GM12878 (cell line): ENCODE results near the gene PLCG1. TPM values are rescaled to one million over a fixed set of nuclear protein-coding genes. Genes with fewer than 3 reads are reported as not detected.

ENCODE experiments used
- ATAC-seq: fragments of 200-7000 bp; cut with Tn5 transposase; 3 replicates; pipeline ENCODE4 v1.9.1; 2020; ENCODE audit warnings: mild to moderate bottlenecking, moderate library complexity
- BruUV-seq: library from RNA; stranded (reverse); fragments of 400-500 nt; replicated peaks from 2 replicates; lab custom pipeline; 2021; lab: Mats Ljungman, UMichigan
- CTCF ChIA-PET: fragments of 300-600 bp; sonication (Branson Sonifier 250); formaldehyde crosslinking; extraction: SDS; loops from one replicate; lab custom pipeline; 2021; ENCODE audit warnings: inconsistent platforms; lab: Yijun Ruan, JAX
- POLR2A ChIA-PET: fragments of 350-600 bp; formaldehyde crosslinking; extraction: SDS; loops from one replicate; lab custom pipeline; 2021; ENCODE audit warnings: inconsistent platforms; lab: Charles Lee
- RAD21 ChIA-PET: fragments of 300-600 bp; sonication (Branson Sonifier 250); formaldehyde crosslinking; loops from one replicate; lab custom pipeline; 2023; ENCODE audit warnings: antibody characterized with exemption; ENCODE audit not compliant: unreplicated experiment; lab: Charles Lee
- SMC1A ChIA-PET: fragments of 300-600 bp; sonication (Branson Sonifier 250); formaldehyde crosslinking; loops from one replicate; lab custom pipeline; 2023; ENCODE audit not compliant: unreplicated experiment, uncharacterized antibody; lab: Charles Lee
- DNase-seq: peaks from one replicate; pipeline ENCODE4 v3.0.0-alpha.2; 2011; ENCODE audit warnings: low read depth, low spot score
- FAIRE-seq: peaks from 3 replicates; lab custom pipeline; 2011; peaks lifted over from hg19 to GRCh38; lab: Jason Lieb, UNC
- H2AFZ ChIP-seq: 2 replicates; pipeline ENCODE4 v1.6.0; 2011; ENCODE audit warnings: low read depth, low read length, control low read depth; ENCODE audit not compliant: control insufficient read depth
- H3K27ac ChIP-seq: 2 replicates; pipeline ENCODE4 v1.5.1; 2011; ENCODE audit warnings: control low read depth; ENCODE audit not compliant: control insufficient read depth, insufficient read depth
- H3K27me3 ChIP-seq, 2 experiments: replicated peaks in 1 of 2; 2 replicates each; pipeline versions ENCODE4 v1.6.0 to v1.6.1; 2011; ENCODE audit warnings: low read length in 1 of 2; ENCODE audit not compliant: control insufficient read depth in 2 of 2, insufficient read depth in 2 of 2
- H3K36me3 ChIP-seq, 2 experiments: 2 replicates each; pipeline ENCODE4 v1.5.1; 2011; ENCODE audit warnings: low read length in 1 of 2; ENCODE audit not compliant: control insufficient read depth in 2 of 2, insufficient read depth in 2 of 2
- H3K4me1 ChIP-seq: 2 replicates; pipeline ENCODE4 v1.6.1; 2011; ENCODE audit warnings: mild to moderate bottlenecking, low read length, moderate library complexity, mixed read lengths; ENCODE audit not compliant: control insufficient read depth, insufficient read depth
- H3K4me2 ChIP-seq: 2 replicates; pipeline ENCODE4 v1.6.0; 2011; ENCODE audit warnings: control low read depth; ENCODE audit not compliant: control insufficient read depth, insufficient read depth
- H3K4me3 ChIP-seq: fragments of 200-600 bp; sonication (generic); 2 replicates; pipeline ENCODE4 v1.5.1; 2016
- H3K79me2 ChIP-seq: 2 replicates; pipeline ENCODE4 v1.6.0; 2011; ENCODE audit warnings: low read length; ENCODE audit not compliant: control insufficient read depth, insufficient read depth
- H3K9ac ChIP-seq: 2 replicates; pipeline ENCODE4 v1.8.0; 2011; ENCODE audit warnings: low read length, control low read depth, mixed read lengths; ENCODE audit not compliant: control insufficient read depth, insufficient read depth
- H3K9me3 ChIP-seq: replicated peaks from 3 replicates; pipeline ENCODE4 v1.5.1; 2011; ENCODE audit warnings: mild to moderate bottlenecking, low read length; ENCODE audit not compliant: control insufficient read depth, insufficient read depth
- H4K20me1 ChIP-seq: 2 replicates; pipeline ENCODE4 v1.6.0; 2011; ENCODE audit not compliant: control insufficient read depth, insufficient read depth
- ATF7 ChIP-seq: fragments of 450-650 bp; IDR thresholded peaks from 2 replicates; pipeline ENCODE4 v1.6.1; 2016; ENCODE audit warnings: low read depth, mild to moderate bottlenecking
- EED ChIP-seq: sonication (generic); IDR thresholded peaks from 2 replicates; pipeline ENCODE4 v1.6.1; 2016; ENCODE audit warnings: antibody characterized with exemption, low read depth
- EZH2 ChIP-seq: IDR thresholded peaks from 2 replicates; pipeline ENCODE4 v1.6.1; 2012; ENCODE audit warnings: low read depth, mild to moderate bottlenecking, control low read depth, inconsistent platforms, low read length, borderline replicate concordance; ENCODE audit not compliant: control insufficient read depth
- HCFC1 ChIP-seq: fragments of 150-350 bp; IDR thresholded peaks from 2 replicates; pipeline ENCODE4 v1.6.1; 2014; ENCODE audit warnings: low read length
- NR2F1 ChIP-seq: fragments of 450-650 bp; conservative IDR thresholded peaks from 2 replicates; pipeline ENCODE4 v1.6.1; 2017; ENCODE audit warnings: mild to moderate bottlenecking
- PAX8 ChIP-seq: fragments of 450-650 bp; IDR thresholded peaks from 2 replicates; pipeline ENCODE4 v1.6.1; 2017; ENCODE audit warnings: mild to moderate bottlenecking, moderate library complexity
- POLR2AphosphoS5 ChIP-seq: IDR thresholded peaks from 2 replicates; pipeline ENCODE4 v1.6.1; 2011; ENCODE audit warnings: mild to moderate bottlenecking, low read length, inconsistent platforms
- RBBP5 ChIP-seq: fragments of 200-600 bp; sonication (generic); conservative IDR thresholded peaks from 2 replicates; pipeline ENCODE4 v1.6.1; 2016
- STAT1 ChIP-seq: fragments of 450-650 bp; conservative IDR thresholded peaks from 2 replicates; pipeline ENCODE4 v1.6.1; 2014; ENCODE audit warnings: antibody characterized with exemption, mild to moderate bottlenecking
- STAT3 ChIP-seq: IDR thresholded peaks from 2 replicates; pipeline ENCODE4 v1.6.1; 2011; ENCODE audit warnings: low read depth, low read length, improper control_type of control experiment
- ZNF592 ChIP-seq: fragments of 450-650 bp; IDR thresholded peaks from 2 replicates; pipeline ENCODE4 v1.6.1; 2017; ENCODE audit warnings: mild to moderate bottlenecking, moderate library complexity
- ZZZ3 ChIP-seq: IDR thresholded peaks from 2 replicates; pipeline ENCODE4 v1.6.1; 2011; ENCODE audit warnings: low read depth; ENCODE audit not compliant: control insufficient read depth, insufficient read length
- in situ Hi-C: fragments of 300-500 bp; cut with MboI; formaldehyde crosslinking; loops from 9 replicates; pipeline ENCODE4 v1.14.3; 2018; ENCODE audit warnings: mixed read lengths
- intact Hi-C: fragments of 100-400 bp; cut with micrococcal nuclease; formaldehyde crosslinking; loops from one replicate; pipeline ENCODE4 v1.14.2; 2022; ENCODE audit not compliant: unreplicated experiment
- polyA plus RNA-seq, 11 experiments: library from polyadenylated mRNA; depleted of rRNA in 4 of 11; unstranded in 6 of 11; stranded (reverse) in 5 of 11; fragments of >200 nt; fragmentation: Nextera tagmentation in 4 of 11; fragmentation: Illumina TruSeq in 1 of 11; extraction: Ambion mirVana in 4 of 11; extraction: Trizol in 1 of 11; gene quantifications; 1 replicate in 1 of 11; 2 replicates in 10 of 11; pipeline versions ENCODE4 v1.2.1 to v1.2.3, GENCODE V29; 2011 to 2016; ENCODE audit warnings: inconsistent platforms in 2 of 11, missing spikeins in 2 of 11, low read depth in 1 of 11
- total RNA-seq, 4 experiments: library from RNA; depleted of rRNA in 3 of 4; stranded (reverse); fragments of >200 nt in 3 of 4; fragmentation: Illumina TruSeq in 1 of 4; extraction: Trizol in 1 of 4; gene quantifications; 2 replicates each; pipeline versions ENCODE4 v1.2.1 to v1.2.3, GENCODE V29; 2013 to 2021

Gene PLCG1
- total and polyA plus RNA-seq, 10 of the 15 experiments (the other 5 are each of a cell fraction or from before 2014, with no cell fraction given) = 2.6 to 114 (median 45.3) TPM

- ChIA-PET RAD21 (no interaction called here), POLR2A (interaction anchor here (0.6 kb wide), 1 partner anchor 158 kb away, joined by 3 read pairs; no protein-coding TSS in a partner anchor), CTCF (interaction anchor here (1.0 to 1.4 kb wide), 2 partner anchors 9 to 93 kb away, joined by 3 read pairs; no protein-coding TSS in a partner anchor), SMC1A (interaction anchor here (0.6 to 1.2 kb wide), 2 partner anchors 52 to 1847 kb away, joined by 3 to 4 read pairs; no protein-coding TSS in a partner anchor)
- no peaks in the 10 kb centered on the region for H3K4me1 ChIP-seq
- H4K20me1 ChIP-seq = no peaks in the 10 kb centered on the region
- FAIRE-seq (no peak), ATAC-seq (no peak), DNase-seq (no peak)
- no peaks in the 10 kb centered on the region; the same call in 1 of the 3 replicates for H3K9me3 ChIP-seq
- no TSS peak for BruUV-seq
- intact Hi-C loops (no loop called here), in situ Hi-C loops (no loop called here)
- TF ChIP-seq EED = no peak
- TF ChIP-seq HCFC1 = no peak
- no peak for TF ChIP-seq STAT3
- no peak for TF ChIP-seq ATF7
- TF ChIP-seq PAX8 = no peak
- TF ChIP-seq EZH2 = no peak
- no peak for TF ChIP-seq NR2F1
- TF ChIP-seq ZNF592 = no peak
- TF ChIP-seq RBBP5 = no peak
- TF ChIP-seq ZZZ3 = no peak
- no peak for TF ChIP-seq POLR2AphosphoS5
- no peak for TF ChIP-seq STAT1
- H2AFZ ChIP-seq = no peak overlapping the region
- no peak overlapping the region for H3K4me3 ChIP-seq
- H3K4me2 ChIP-seq = no peak overlapping the region
- no peaks in the 10 kb centered on the region for H3K36me3 ChIP-seq
- no peak overlapping the region for H3K9ac ChIP-seq
- H3K27me3 ChIP-seq = no peaks in the 10 kb centered on the region
- no peaks in the 10 kb centered on the region for H3K79me2 ChIP-seq
- H3K27ac ChIP-seq = no peak overlapping the region
Measured at GRCh38 chr20:41187668-41188067, 50.3 kb downstream of the PLCG1 start.
